ENCODE data around the gene ACOT13. TPM values are rescaled to one million over a fixed set of nuclear protein-coding genes. Genes with fewer than 3 reads are reported as not detected.
"Not testable (repeated sequence)": the region's sequence is repeated elsewhere in the genome, so short reads cannot be mapped to it uniquely, and the experiment has no call there.

ACOT13 gene
- total RNA-seq, 1 experiment from 2014 or later, result 79.2 TPM

- intact Hi-C loops (cut with micrococcal nuclease; ENCODE audit: unreplicated experiment), result loop anchor here (1.0 to 2.0 kb wide), 2 partner anchors 23 to 77 kb away; partner anchors contain the start of genes ACOT13 and TDP2
- no peak for TF ChIP-seq EZH2 (IDR thresholded peaks at IDR 0.05; ENCODE audit: low read depth)
- no peak for TF ChIP-seq CTCF (conservative IDR thresholded peaks at IDR 0.05)
- BruUV-seq (replicated peaks), result TSS peak; percentile 81
- Histone ChIP-seq H3F3A (ENCODE audit: insufficient read depth, low read depth) (peaks cover 28% of the 10 kb centered on the region), H3K27me3 (ENCODE audit: insufficient read depth, low read depth) (no peaks in the 10 kb centered on the region), H3K79me2 (ENCODE audit: low read depth) (no peaks in the 10 kb centered on the region), H3K36me3 (ENCODE audit: low read depth) (no peaks in the 10 kb centered on the region), H4K20me1 (ENCODE audit: insufficient read depth) (no peaks in the 10 kb centered on the region), H3K9me2 (ENCODE audit: insufficient read depth) (no peaks in the 10 kb centered on the region), H2AFZ (peak overlapping the region; percentile 81; the same call in 1 of the 2 replicates), H3K4me1 (replicated peaks; ENCODE audit: insufficient read depth) (peaks cover 26% of the 10 kb centered on the region), H3K4me3 (peak overlapping the region; percentile 44; the same call in 1 of the 2 replicates), H3K9me3 (ENCODE audit: insufficient read depth, low read depth) (no peaks in the 10 kb centered on the region), H3K4me2 (peak overlapping the region; percentile 82), H3K27ac (peak overlapping the region; percentile 97)
- CTCF ChIA-PET, result no interaction called here
- DNase-seq, result no peak
- POLR2A ChIA-PET (ENCODE audit: unreplicated experiment), result interaction anchor here (0.6 kb wide), 1 partner anchor 1044 kb away, joined by 6 read pairs; no protein-coding TSS in a partner anchor
These were observed 77.1 kb downstream of the ACOT13 start for GRCh38 chr6:24743944-24744335.

GRCh38 chr6:24744911-24745310 lies 78.0 kb downstream of the ACOT13 start:
- peak overlapping the region; percentile 97; the same call in 1 of the 2 replicates for H3K27ac ChIP-seq
- peaks cover 26% of the 10 kb centered on the region for H3K4me1 ChIP-seq (replicated peaks; ENCODE audit: insufficient read depth)
- no peaks in the 10 kb centered on the region for H3K27me3 ChIP-seq (ENCODE audit: insufficient read depth, low read depth)
- DNase-seq, result no peak
- H3K36me3 ChIP-seq (ENCODE audit: low read depth), result no peaks in the 10 kb centered on the region
- H3K4me2 ChIP-seq, result no peak overlapping the region
- H3K9me2 ChIP-seq (ENCODE audit: insufficient read depth), result no peaks in the 10 kb centered on the region
- no peak overlapping the region for H3K4me3 ChIP-seq
- no peaks in the 10 kb centered on the region for H3K9me3 ChIP-seq (ENCODE audit: insufficient read depth, low read depth)
- ChIA-PET POLR2A (ENCODE audit: unreplicated experiment) (no interaction called here), CTCF (interaction anchor here (0.7 kb wide), 1 partner anchor 356 kb away, joined by 3 read pairs; no protein-coding TSS in a partner anchor)
- H4K20me1 ChIP-seq (ENCODE audit: insufficient read depth), result no peaks in the 10 kb centered on the region
- peaks cover 28% of the 10 kb centered on the region for H3F3A ChIP-seq (ENCODE audit: insufficient read depth, low read depth)
- no peaks in the 10 kb centered on the region for H3K79me2 ChIP-seq (ENCODE audit: low read depth)
- BruUV-seq (replicated peaks), result no TSS peak
- intact Hi-C loops (cut with micrococcal nuclease; ENCODE audit: unreplicated experiment), result no loop called here
- no peak overlapping the region for H2AFZ ChIP-seq
- TF ChIP-seq EZH2 (IDR thresholded peaks at IDR 0.05; ENCODE audit: low read depth), result no peak
- no peak for TF ChIP-seq CTCF (conservative IDR thresholded peaks at IDR 0.05)

GRCh38 chr6:24749297-24749696 lies 82.4 kb downstream of the ACOT13 start:
- Histone ChIP-seq H3F3A (ENCODE audit: insufficient read depth, low read depth) (peaks cover 4% of the 10 kb centered on the region), H3K79me2 (ENCODE audit: low read depth) (no peaks in the 10 kb centered on the region), H3K9me3 (ENCODE audit: insufficient read depth, low read depth) (no peaks in the 10 kb centered on the region), H4K20me1 (ENCODE audit: insufficient read depth) (no peaks in the 10 kb centered on the region), H3K9me2 (ENCODE audit: insufficient read depth) (no peaks in the 10 kb centered on the region), H3K27me3 (ENCODE audit: insufficient read depth, low read depth) (no peaks in the 10 kb centered on the region), H3K36me3 (ENCODE audit: low read depth) (no peaks in the 10 kb centered on the region), H3K4me2 (no peak overlapping the region), H3K4me1 (replicated peaks; ENCODE audit: insufficient read depth) (peaks cover 4% of the 10 kb centered on the region), H3K4me3 (no peak overlapping the region), H2AFZ (0 out of 2 replicates have a peak overlapping the region, but pooled peaks have one; percentile 15), H3K27ac (no peak overlapping the region)
- TF ChIP-seq EZH2 (IDR thresholded peaks at IDR 0.05; ENCODE audit: low read depth) (no peak), CTCF (conservative IDR thresholded peaks at IDR 0.05) (no peak)
- CTCF ChIA-PET, result no interaction called here
- DNase-seq, result no peak
- POLR2A ChIA-PET (ENCODE audit: unreplicated experiment), result no interaction called here
- BruUV-seq (replicated peaks), result no TSS peak
- intact Hi-C loops (cut with micrococcal nuclease; ENCODE audit: unreplicated experiment), result no loop called here

GRCh38 chr6:24750878-24751277 lies 84.0 kb downstream of the ACOT13 start:
- H3K4me1 ChIP-seq (replicated peaks; ENCODE audit: insufficient read depth); POLR2A ChIA-PET (ENCODE audit: unreplicated experiment); BruUV-seq (replicated peaks): not testable (repeated sequence)

More at GRCh38 chr6:24750878-24751277, 84.0 kb downstream of the ACOT13 start:
- H4K20me1 ChIP-seq (ENCODE audit: insufficient read depth); H3K36me3 ChIP-seq (ENCODE audit: low read depth); CTCF ChIA-PET; H3K9me3 ChIP-seq (ENCODE audit: insufficient read depth, low read depth); H2AFZ ChIP-seq; H3F3A ChIP-seq (ENCODE audit: insufficient read depth, low read depth); DNase-seq; intact Hi-C loops (cut with micrococcal nuclease; ENCODE audit: unreplicated experiment); H3K4me2 ChIP-seq; H3K9me2 ChIP-seq (ENCODE audit: insufficient read depth); H3K4me3 ChIP-seq; H3K79me2 ChIP-seq (ENCODE audit: low read depth); H3K27ac ChIP-seq; H3K27me3 ChIP-seq (ENCODE audit: insufficient read depth, low read depth): not testable (repeated sequence)
